ENCODE data around the gene AKR1B15.

AKR1B15 gene

GRCh38 chr7:134542195-134542771, 6.6 kb upstream of the AKR1B15 start:
- no peak for TF ChIP-seq CTCF (IDR thresholded peaks at IDR 0.05; ENCODE audit: low read depth, low read length)

GRCh38 chr7:134545380-134545779, 3.5 kb upstream of the AKR1B15 start:
- DNase-seq (ENCODE audit: extremely low read depth, low read depth), result no peak
- TF ChIP-seq CTCF (IDR thresholded peaks at IDR 0.05; ENCODE audit: low read depth, low read length), result no peak

More at GRCh38 chr7:134542195-134542771, 6.6 kb upstream of the AKR1B15 start:
- DNase-seq (ENCODE audit: extremely low read depth, low read depth), result no peak

GRCh38 chr7:134545918-134546317, 3.0 kb upstream of the AKR1B15 start:
- no peak for TF ChIP-seq CTCF (IDR thresholded peaks at IDR 0.05; ENCODE audit: low read depth, low read length)
- no peak for DNase-seq (ENCODE audit: extremely low read depth, low read depth)

- DNase-seq (ENCODE audit: extremely low read depth, low read depth), result no peak
- no peak for TF ChIP-seq CTCF (IDR thresholded peaks at IDR 0.05; ENCODE audit: low read depth, low read length)
Measured at GRCh38 chr7:134546955-134547354, 2.0 kb upstream of the AKR1B15 start.

GRCh38 chr7:134547397-134548054, 1.4 kb upstream of the AKR1B15 start:
- no peak for DNase-seq (ENCODE audit: extremely low read depth, low read depth)
- peak; percentile 91 for TF ChIP-seq CTCF (IDR thresholded peaks at IDR 0.05; ENCODE audit: low read depth, low read length)

GRCh38 chr7:134549366-134549765, 456 bp downstream of the AKR1B15 start:
- DNase-seq (ENCODE audit: extremely low read depth, low read depth), result no peak
- no peak for TF ChIP-seq CTCF (IDR thresholded peaks at IDR 0.05; ENCODE audit: low read depth, low read length)

GRCh38 chr7:134552105-134552504, 3.2 kb downstream of the AKR1B15 start:
- no peak for DNase-seq (ENCODE audit: extremely low read depth, low read depth)
- TF ChIP-seq CTCF (IDR thresholded peaks at IDR 0.05; ENCODE audit: low read depth, low read length), result peak; percentile 5; the same call in 1 of the 2 replicates
